ENCODE data around the gene PDGFC. TPM values are rescaled to one million over a fixed set of nuclear protein-coding genes. Genes with fewer than 3 reads are reported as not detected.

PDGFC gene
- total and polyA plus RNA-seq, 9 donors, result 18.6 to 58.0 (median 36.2) TPM

GRCh38 chr4:156799121-156799589 lies 172.4 kb downstream of the PDGFC start:
- H3K27ac ChIP-seq, result no peak overlapping the region
- no peak overlapping the region for H3K4me3 ChIP-seq
- no peaks in the 10 kb centered on the region for H3K27me3 ChIP-seq
- DNase-seq, result no peak
- WGBS, 3 donors, result 74 to 89% (median 83%) methylated on average over 1 of the region's 1 CpG
- intact Hi-C loops (cut with DNase I), result no loop called here
- TF ChIP-seq POLR2A (IDR thresholded peaks at IDR 0.05) (no peak), CTCF (IDR thresholded peaks at IDR 0.05) (no peak), EP300 (IDR thresholded peaks at IDR 0.05) (no peak)
- H3K9me3 ChIP-seq, result no peaks in the 10 kb centered on the region
- H3K36me3 ChIP-seq, result no peaks in the 10 kb centered on the region
- H3K4me1 ChIP-seq (ENCODE audit: insufficient read depth), result no peaks in the 10 kb centered on the region

- Histone ChIP-seq H3K4me1 (ENCODE audit: insufficient read depth) (no peaks in the 10 kb centered on the region), H3K27ac (no peak overlapping the region), H3K27me3 (no peaks in the 10 kb centered on the region), H3K9me3 (no peaks in the 10 kb centered on the region), H3K36me3 (no peaks in the 10 kb centered on the region), H3K4me3 (no peak overlapping the region)
- no peak for TF ChIP-seq EP300 (IDR thresholded peaks at IDR 0.05)
- no peak for TF ChIP-seq POLR2A (IDR thresholded peaks at IDR 0.05)
- TF ChIP-seq CTCF (IDR thresholded peaks at IDR 0.05), result no peak
- intact Hi-C loops (cut with DNase I), result no loop called here
- WGBS, 3 donors, result 94 to 98% (median 96%) methylated on average over 1 of the region's 1 CpG
- no peak for DNase-seq
These were observed 173.2 kb downstream of the PDGFC start for GRCh38 chr4:156798438-156798837.

- no peak for DNase-seq
- Histone ChIP-seq H3K27me3 (no peaks in the 10 kb centered on the region), H3K27ac (no peak overlapping the region), H3K4me1 (ENCODE audit: insufficient read depth) (no peaks in the 10 kb centered on the region), H3K36me3 (no peaks in the 10 kb centered on the region), H3K9me3 (no peaks in the 10 kb centered on the region), H3K4me3 (no peak overlapping the region)
- intact Hi-C loops (cut with DNase I), result no loop called here
- TF ChIP-seq CTCF (IDR thresholded peaks at IDR 0.05), result no peak
- TF ChIP-seq EP300 (IDR thresholded peaks at IDR 0.05), result no peak
- no peak for TF ChIP-seq POLR2A (IDR thresholded peaks at IDR 0.05)
- WGBS, 3 donors, result 96 to 98% (median 96%) methylated on average over 5 of the region's 5 CpGs
These were observed 174.4 kb downstream of the PDGFC start for GRCh38 chr4:156797206-156797605.

- DNase-seq, result no peak
- Histone ChIP-seq H3K36me3 (no peaks in the 10 kb centered on the region), H3K27ac (no peak overlapping the region), H3K9me3 (no peaks in the 10 kb centered on the region), H3K4me3 (no peak overlapping the region), H3K27me3 (no peaks in the 10 kb centered on the region), H3K4me1 (ENCODE audit: insufficient read depth) (peaks cover 3% of the 10 kb centered on the region)
- intact Hi-C loops (cut with DNase I), result no loop called here
- no peak for TF ChIP-seq CTCF (IDR thresholded peaks at IDR 0.05)
- TF ChIP-seq EP300 (IDR thresholded peaks at IDR 0.05), result no peak
- TF ChIP-seq POLR2A (IDR thresholded peaks at IDR 0.05), result no peak
- 77 to 81% (median 79%) methylated on average over 2 of the region's 2 CpGs for WGBS, 3 donors
These were observed 175.9 kb downstream of the PDGFC start for GRCh38 chr4:156795727-156796126.
